Activated naive CD4-positive, alpha-beta T cell treated with anti-CD3 and anti-CD28 coated beads for 36 hours (primary cell): ENCODE results near the gene HLA-DQB1. TPM values are rescaled to one million over a fixed set of nuclear protein-coding genes. Genes with fewer than 3 reads are reported as not detected.
"Not testable (repeated sequence)": the region's sequence is repeated elsewhere in the genome, so short reads cannot be mapped to it uniquely, and the experiment has no call there.

ENCODE experiments used
- CTCF ChIA-PET: fragments of 350-600 bp; sonication (Branson Sonifier 250); formaldehyde crosslinking; loops from one replicate; lab custom pipeline; 2021; ENCODE audit warnings: antibody characterized with exemption; lab: Charles Lee
- DNase-seq: peaks from one replicate; pipeline ENCODE4 v3.0.0-alpha.2; 2020
- H3K27ac Mint-ChIP-seq: one replicate; pipeline ENCODE4 v1.8.0; 2021; ENCODE audit warnings: mild to moderate bottlenecking, mixed read lengths
- H3K27me3 Mint-ChIP-seq: one replicate; pipeline ENCODE4 v1.8.0; 2021; ENCODE audit warnings: low read depth, mixed read lengths
- H3K36me3 Mint-ChIP-seq: one replicate; pipeline ENCODE4 v1.8.0; 2021; ENCODE audit warnings: low read depth, mixed read lengths
- H3K4me1 Mint-ChIP-seq: one replicate; pipeline ENCODE4 v1.8.0; 2021; ENCODE audit warnings: low read depth, mixed read lengths
- H3K4me3 Mint-ChIP-seq: one replicate; pipeline ENCODE4 v1.8.0; 2021; ENCODE audit warnings: mild to moderate bottlenecking, moderate library complexity, mixed read lengths
- H3K9me3 Mint-ChIP-seq: one replicate; pipeline ENCODE4 v1.8.0; 2021; ENCODE audit warnings: mixed read lengths
- intact Hi-C: fragments of 100-400 bp; cut with micrococcal nuclease; formaldehyde crosslinking; loops from one replicate; pipeline ENCODE4 v1.15.1; 2023
- total RNA-seq, 2 experiments: library from RNA; stranded (reverse); gene quantifications; one replicate each; pipeline ENCODE4 v1.2.3, GENCODE V29; 2021

The HLA-DQB1 gene
- total RNA-seq, 2 experiments from 2014 or later: 6.2 to 7.4 TPM

- Mint-ChIP-seq H3K27ac (no peak overlapping the region), H3K4me1 (no peaks in the 10 kb centered on the region), H3K4me3 (no peak overlapping the region), H3K9me3 (peaks cover 13% of the 10 kb centered on the region), H3K27me3 (peaks cover 7% of the 10 kb centered on the region), H3K36me3 (no peaks in the 10 kb centered on the region)
- CTCF ChIA-PET: no interaction called here
- intact Hi-C loops: no loop called here
- DNase-seq: no peak
Measured at GRCh38 chr6:32658268-32658897, 8.1 kb downstream of the HLA-DQB1 start.

DNA sequence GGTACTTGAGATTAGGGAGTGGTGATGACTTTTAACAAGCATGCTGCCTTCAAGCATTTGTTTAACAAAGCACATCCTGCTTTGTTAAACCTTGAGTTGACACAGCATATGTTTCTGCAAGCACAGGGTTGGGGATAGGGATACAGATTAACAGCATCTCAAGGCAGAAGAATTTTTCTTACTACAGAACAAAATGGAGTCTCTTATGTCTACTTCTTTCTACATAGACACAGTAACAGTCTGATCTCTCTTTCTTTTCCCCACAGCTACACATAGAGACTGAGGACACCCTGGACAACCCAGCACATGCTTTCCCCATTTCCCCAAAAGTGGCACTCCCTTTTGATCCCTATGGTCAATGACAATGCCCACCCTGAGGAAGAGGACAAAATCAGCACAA lies 8.6 kb downstream of the HLA-DQB1 start:
- H3K36me3 Mint-ChIP-seq, DNase-seq, H3K4me1 Mint-ChIP-seq, H3K27ac Mint-ChIP-seq, H3K4me3 Mint-ChIP-seq, intact Hi-C loops, CTCF ChIA-PET, H3K27me3 Mint-ChIP-seq: not testable (repeated sequence)
- H3K9me3 Mint-ChIP-seq: peaks cover 13% of the 10 kb centered on the region

DNA sequence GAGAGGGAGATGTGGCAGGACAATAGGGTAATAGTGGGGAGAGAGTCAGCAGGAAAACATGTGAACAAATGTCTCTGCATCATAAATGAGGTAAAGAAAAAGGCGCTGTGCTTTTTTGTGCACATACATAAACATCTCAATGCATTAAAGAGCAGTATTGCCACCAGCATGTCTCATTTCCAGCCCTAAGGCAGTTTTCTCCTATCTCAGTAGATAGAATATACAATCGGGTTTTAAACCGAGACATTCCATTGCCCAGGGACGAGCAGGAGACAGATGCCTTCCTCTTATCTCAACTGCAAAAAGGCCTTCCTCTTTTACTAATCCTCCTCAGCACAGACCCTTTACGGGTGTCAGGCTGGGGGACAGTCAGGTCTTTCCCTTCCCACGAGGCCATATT lies 9.1 kb downstream of the HLA-DQB1 start:
- H3K27me3 Mint-ChIP-seq, CTCF ChIA-PET, intact Hi-C loops, H3K4me1 Mint-ChIP-seq, H3K4me3 Mint-ChIP-seq, H3K36me3 Mint-ChIP-seq, DNase-seq, H3K27ac Mint-ChIP-seq: not testable (repeated sequence)
- peaks cover 13% of the 10 kb centered on the region for H3K9me3 Mint-ChIP-seq

DNA sequence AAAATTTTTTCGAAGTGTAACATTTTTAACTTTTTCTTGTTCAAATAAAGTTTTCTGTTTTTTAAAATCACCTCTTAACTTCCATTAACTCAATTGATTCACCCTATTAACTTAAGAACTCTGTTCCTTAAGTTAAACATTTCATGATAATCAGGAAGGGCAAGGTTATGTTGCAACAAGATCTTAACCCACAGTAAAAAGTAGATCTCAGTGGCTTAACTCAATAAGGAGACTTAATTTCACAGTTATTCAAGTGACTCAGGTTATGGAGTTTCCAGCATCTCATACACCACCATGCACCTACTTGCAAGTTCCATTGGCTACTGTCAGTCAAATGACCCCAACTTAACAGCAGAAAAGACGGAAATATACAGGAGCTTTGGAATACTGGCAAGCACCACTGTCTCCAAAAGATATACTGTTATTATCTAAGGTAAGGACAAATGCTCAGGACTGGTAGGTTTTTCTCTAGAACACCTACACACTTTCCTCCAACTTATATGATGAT lies 11.2 kb downstream of the HLA-DQB1 start:
- CTCF ChIA-PET: no interaction called here
- intact Hi-C loops: no loop called here
- no peaks in the 10 kb centered on the region for H3K27me3 Mint-ChIP-seq

GRCh38 chr6:32645047-32645703 lies 21.3 kb downstream of the HLA-DQB1 start:
- H3K4me3 Mint-ChIP-seq: no peak overlapping the region
- H3K27me3 Mint-ChIP-seq: no peaks in the 10 kb centered on the region
- CTCF ChIA-PET: no interaction called here
- intact Hi-C loops: no loop called here
- H3K27ac Mint-ChIP-seq: no peak overlapping the region
- H3K36me3 Mint-ChIP-seq: peaks cover 1% of the 10 kb centered on the region
- DNase-seq: no peak
- H3K4me1 Mint-ChIP-seq: peaks cover 8% of the 10 kb centered on the region
- H3K9me3 Mint-ChIP-seq: no peaks in the 10 kb centered on the region

More for the DNA sequence above, 11.2 kb downstream of the HLA-DQB1 start:
- DNase-seq: no peak
- Mint-ChIP-seq H3K9me3 (peaks cover 13% of the 10 kb centered on the region), H3K4me1 (no peaks in the 10 kb centered on the region), H3K27ac (no peak overlapping the region), H3K36me3 (no peaks in the 10 kb centered on the region), H3K4me3 (no peak overlapping the region)

DNA sequence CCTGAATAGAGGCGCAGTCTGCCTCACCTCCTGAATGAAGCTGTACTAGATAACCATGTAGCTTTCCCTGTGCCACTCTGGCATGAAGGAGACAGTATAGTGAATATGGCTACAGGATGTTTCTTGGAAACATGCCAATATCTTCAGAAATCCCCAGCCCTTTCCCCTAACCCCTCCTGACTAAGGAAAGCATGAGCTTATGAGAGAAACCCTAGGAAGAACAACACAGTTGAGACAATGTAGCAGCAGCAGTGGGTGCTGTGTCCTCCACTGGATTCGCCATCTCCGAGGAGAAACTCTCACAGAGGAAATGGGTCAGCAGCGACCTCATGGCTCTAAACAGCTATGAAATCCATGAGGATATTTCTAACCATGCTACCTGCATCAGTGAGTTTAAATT lies 22.6 kb downstream of the HLA-DQB1 start:
- peaks cover 8% of the 10 kb centered on the region for H3K4me1 Mint-ChIP-seq

DNA sequence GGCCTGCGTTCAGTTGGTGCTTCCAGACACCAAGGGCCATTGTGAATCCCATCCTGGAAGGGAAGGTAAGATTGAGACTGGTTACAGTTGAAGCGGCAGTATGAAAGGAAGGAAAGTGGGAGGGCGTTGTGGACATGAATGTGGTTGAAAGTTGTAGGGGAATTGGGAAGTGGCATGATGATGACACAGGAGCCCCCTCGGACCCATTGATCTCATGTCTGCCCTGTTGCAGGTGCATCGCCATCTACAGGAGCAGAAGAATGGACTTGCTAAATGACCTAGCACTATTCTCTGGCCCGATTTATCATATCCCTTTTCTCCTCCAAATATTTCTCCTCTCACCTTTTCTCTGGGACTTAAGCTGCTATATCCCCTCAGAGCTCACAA lies 23.7 kb downstream of the HLA-DQB1 start:
- Mint-ChIP-seq H3K36me3 (no peaks in the 10 kb centered on the region), H3K4me1 (peaks cover 8% of the 10 kb centered on the region), H3K4me3 (no peak overlapping the region), H3K9me3 (no peaks in the 10 kb centered on the region), H3K27me3 (no peaks in the 10 kb centered on the region), H3K27ac (no peak overlapping the region)
- CTCF ChIA-PET: no interaction called here
- no peak for DNase-seq
- intact Hi-C loops: no loop called here

More for the DNA sequence above, 22.6 kb downstream of the HLA-DQB1 start:
- no peak for DNase-seq
- CTCF ChIA-PET: no interaction called here
- no peaks in the 10 kb centered on the region for H3K27me3 Mint-ChIP-seq
- no peak overlapping the region for H3K4me3 Mint-ChIP-seq
- intact Hi-C loops: no loop called here
- no peak overlapping the region for H3K27ac Mint-ChIP-seq
- H3K9me3 Mint-ChIP-seq: no peaks in the 10 kb centered on the region
- H3K36me3 Mint-ChIP-seq: peaks cover 1% of the 10 kb centered on the region

- H3K36me3 Mint-ChIP-seq, DNase-seq, H3K27ac Mint-ChIP-seq, H3K9me3 Mint-ChIP-seq, H3K4me3 Mint-ChIP-seq, H3K27me3 Mint-ChIP-seq, CTCF ChIA-PET, intact Hi-C loops: not testable (repeated sequence)
- H3K4me1 Mint-ChIP-seq: peaks cover 10% of the 10 kb centered on the region
Measured at GRCh38 chr6:32641785-32642719, 24.4 kb downstream of the HLA-DQB1 start.

- Mint-ChIP-seq H3K27me3 (no peaks in the 10 kb centered on the region), H3K4me1 (peaks cover 10% of the 10 kb centered on the region), H3K4me3 (no peak overlapping the region), H3K27ac (no peak overlapping the region), H3K36me3 (no peaks in the 10 kb centered on the region), H3K9me3 (no peaks in the 10 kb centered on the region)
- intact Hi-C loops: no loop called here
- CTCF ChIA-PET: no interaction called here
- no peak for DNase-seq
Measured at GRCh38 chr6:32641122-32641521, 25.3 kb downstream of the HLA-DQB1 start.

DNA sequence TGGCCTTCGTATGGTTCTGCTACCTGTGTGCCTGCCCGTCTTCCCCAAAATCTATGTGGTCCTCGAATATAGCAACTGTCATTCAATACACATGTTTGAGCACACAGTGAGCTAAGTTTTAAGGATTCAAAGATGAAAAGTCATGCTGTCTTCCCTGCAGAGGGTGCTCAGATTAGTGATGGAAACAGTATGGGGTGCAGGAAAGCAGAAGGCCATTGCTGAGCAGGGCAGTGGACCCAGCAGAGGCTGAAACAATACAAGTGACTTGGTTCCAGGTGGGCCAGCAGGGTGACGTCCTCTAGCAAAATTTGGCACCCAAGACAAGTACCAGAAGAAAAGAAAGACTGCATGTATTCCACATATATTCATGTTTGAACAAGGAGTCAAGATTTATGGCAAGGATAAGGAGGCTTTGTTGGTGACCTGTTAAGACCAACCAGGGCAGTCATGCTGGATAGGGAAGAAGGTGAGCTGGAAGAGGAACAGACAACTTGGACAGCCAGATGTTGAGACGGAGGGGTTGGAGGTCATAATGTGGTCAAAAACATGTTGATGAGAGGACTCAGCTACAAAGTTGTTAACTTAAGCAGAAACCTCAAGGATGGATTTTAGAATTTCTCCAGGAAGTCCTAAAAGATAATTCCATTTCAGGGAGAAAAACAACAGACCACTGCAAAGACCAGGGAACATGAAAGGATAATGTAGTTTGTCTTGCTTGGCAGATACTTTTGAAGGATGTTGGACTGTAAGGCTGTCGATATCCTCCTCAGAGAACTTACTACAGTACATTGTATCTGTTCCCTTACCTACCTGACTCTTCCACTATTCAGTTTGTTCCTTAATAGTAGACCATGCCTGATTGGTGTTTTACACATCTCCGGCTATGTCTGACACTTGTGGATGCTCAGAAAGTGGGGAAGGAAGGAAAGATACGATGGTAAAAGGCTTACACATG lies 26.7 kb downstream of the HLA-DQB1 start:
- H3K27me3 Mint-ChIP-seq: peaks cover 5% of the 10 kb centered on the region
- peaks cover 10% of the 10 kb centered on the region for H3K4me1 Mint-ChIP-seq
- H3K27ac Mint-ChIP-seq: no peak overlapping the region
- H3K9me3 Mint-ChIP-seq: no peaks in the 10 kb centered on the region
- no peak overlapping the region for H3K4me3 Mint-ChIP-seq
- CTCF ChIA-PET: no interaction called here
- no peaks in the 10 kb centered on the region for H3K36me3 Mint-ChIP-seq
- intact Hi-C loops: no loop called here
- DNase-seq: no peak

DNA sequence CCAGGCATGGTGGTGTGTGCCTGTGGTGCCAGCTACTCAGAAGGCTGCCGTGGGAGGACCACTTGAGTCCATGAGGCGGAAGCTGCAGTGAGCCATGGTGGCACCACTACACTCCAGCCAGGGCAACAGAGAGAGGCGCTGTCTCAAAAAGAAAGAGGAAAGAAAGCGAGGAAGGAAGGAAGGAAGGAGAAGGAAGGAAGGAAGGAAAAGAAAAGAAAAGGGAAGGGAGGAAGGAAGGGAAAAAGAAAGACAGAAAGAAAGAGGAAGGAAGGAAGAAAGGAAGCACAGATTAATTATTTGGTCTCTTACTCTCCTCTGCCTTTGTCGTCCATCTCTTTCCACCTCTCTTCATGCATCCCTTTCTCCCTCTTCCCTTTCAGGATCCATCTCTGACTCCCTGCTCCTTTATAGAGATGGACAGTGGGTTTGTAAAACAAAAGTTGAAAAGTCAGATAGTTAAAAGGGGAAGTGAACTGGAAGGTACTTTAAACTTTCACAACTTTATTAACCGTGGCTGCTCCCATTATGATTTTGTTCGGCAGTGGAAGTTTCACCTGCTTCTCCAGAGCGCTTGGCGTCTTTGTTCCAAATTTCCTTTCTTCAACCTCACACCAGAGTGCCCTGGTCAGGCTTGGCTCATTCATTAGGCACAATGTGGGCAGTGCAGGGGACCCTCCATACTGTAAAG lies 27.8 kb downstream of the HLA-DQB1 start:
- CTCF ChIA-PET: interaction anchor here (0.7 kb wide), 1 partner anchor 496 kb away, joined by 3 read pairs; no protein-coding TSS in a partner anchor
- intact Hi-C loops: no loop called here
- Mint-ChIP-seq H3K9me3 (no peaks in the 10 kb centered on the region), H3K4me3 (no peak overlapping the region), H3K36me3 (no peaks in the 10 kb centered on the region), H3K27me3 (peaks cover 7% of the 10 kb centered on the region), H3K27ac (no peak overlapping the region), H3K4me1 (peaks cover 13% of the 10 kb centered on the region)
- no peak for DNase-seq
